Kidney glomerular epithelial cell (primary cell): ENCODE measurements around the gene GATD1.

ENCODE experiments used
- DNase-seq: peaks from one replicate; lab custom pipeline; 2025; lab: John Stamatoyannopoulos, UW

Gene GATD1

DNA sequence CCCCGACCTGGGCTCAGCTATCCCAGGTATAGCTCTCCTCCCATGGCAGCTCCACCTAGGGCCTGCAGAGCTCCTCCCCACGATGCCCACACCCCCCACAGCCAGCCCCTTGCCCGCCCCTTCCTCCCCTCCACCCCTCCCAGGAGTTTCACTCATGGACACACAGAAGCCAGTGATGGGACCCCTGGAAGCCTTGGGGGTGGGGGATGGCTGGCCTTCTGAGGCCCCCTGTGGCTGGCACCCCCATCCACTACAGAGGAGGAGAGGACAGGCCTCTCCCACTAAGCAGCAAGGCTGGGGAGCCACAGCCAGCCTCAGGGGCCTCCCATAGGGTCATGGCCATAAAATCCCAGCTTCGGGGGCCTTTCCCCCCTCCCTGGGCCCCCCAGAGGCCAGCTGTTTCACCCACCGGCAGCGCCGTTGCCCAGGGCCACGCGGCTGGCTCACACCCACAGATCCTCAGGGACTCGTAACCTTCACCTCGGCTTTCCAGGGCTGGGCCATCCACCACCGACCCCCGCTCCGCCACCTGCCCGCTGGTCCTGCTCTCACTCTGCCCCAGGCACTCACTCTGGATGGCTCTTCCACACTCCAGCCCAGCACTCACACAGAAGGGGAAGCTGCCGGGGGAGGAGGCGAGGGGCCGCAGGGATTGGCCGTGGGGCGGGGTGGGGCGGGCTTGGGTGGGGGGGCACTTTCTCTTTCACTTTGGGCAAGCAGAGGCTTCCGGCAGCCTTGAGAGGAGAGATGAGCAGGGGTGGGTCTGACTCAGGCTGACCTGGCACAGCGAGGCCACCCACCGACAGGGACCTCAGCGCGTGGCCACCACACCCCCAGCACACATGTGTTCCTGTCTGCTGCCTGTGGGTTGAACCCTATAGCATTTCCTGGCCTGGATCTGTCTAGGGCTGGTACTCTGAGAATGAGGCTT, 18.6 kb upstream of the GATD1 start:
- peak; percentile 76 for DNase-seq

DNA sequence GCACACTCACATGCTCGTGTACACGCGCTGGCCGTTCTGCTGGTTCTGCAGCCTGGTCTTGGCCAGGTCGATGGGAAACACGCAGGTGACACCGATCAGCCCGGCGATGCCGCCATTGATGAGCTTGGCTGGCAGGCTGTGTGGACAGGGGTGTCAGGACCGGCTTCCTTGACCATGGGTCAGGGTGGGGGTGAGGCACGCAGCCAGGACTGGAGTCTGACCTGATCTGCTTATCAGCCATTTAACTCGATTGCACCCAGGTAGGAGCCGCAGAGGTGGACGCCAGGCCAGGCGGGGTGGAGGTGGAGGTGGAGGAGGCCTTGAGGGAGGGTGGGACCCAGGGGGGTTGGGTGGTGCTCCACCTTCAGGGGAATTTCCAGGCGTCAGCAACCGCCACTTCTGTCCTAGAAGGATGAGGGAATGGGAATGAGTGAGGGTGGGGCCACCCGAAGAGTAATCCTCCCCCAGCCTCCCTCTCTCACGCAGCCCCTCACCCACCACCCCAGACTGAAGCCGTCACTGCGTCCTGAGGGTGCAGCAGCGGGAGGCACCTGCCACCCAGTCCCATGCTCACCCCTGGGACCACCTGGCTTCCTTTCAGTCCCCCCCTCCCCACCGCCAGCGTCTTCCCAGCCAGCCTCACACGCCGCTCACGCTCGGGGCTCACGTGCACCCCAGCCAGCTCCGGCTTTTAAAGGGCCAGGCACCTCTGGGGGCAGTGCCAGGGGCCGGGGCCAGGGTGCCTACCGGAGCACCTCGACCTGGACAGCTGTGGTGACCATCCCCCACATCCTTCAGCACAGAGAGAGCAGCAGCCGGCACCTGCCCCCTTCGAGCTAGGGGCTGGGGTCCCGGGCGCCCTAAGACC, 17.7 kb upstream of the GATD1 start:
- no peak for DNase-seq

DNA sequence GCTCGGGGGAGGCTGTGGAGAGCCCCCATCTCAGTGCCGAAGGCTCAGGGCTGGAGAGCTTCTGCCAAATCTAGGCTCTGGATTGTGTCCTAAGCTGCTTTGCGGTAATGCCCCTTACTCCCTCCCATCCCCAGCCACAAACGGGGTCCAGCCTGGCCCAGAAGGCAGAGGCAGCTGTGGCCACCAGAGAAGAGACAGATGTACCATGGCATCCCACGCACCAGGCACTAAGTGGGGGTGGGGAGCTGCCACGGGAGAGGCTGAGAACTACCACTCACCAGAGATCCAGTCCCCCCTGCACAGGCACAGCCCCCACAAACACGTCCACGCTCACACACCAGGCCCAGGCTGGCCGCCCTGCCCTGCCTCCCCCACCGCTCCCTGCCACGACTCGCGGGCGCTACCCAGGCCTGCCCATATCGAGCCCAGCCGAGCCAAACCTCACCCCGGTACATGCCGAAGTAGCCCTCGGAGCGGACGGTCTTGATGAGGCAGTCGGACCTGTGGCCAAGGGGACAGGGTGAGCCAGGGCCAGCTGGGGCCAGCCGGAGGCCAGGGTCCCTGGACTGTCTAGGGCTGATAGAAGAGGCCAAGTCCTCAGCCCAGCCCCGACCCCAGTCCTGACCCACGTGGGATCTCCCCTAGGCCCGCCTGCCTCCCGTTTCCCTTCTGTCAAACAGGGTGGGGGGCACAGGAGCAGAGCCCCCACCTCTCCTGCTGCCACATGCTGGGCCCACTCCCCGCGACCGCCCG, 16.9 kb upstream of the GATD1 start:
- no peak for DNase-seq

DNA sequence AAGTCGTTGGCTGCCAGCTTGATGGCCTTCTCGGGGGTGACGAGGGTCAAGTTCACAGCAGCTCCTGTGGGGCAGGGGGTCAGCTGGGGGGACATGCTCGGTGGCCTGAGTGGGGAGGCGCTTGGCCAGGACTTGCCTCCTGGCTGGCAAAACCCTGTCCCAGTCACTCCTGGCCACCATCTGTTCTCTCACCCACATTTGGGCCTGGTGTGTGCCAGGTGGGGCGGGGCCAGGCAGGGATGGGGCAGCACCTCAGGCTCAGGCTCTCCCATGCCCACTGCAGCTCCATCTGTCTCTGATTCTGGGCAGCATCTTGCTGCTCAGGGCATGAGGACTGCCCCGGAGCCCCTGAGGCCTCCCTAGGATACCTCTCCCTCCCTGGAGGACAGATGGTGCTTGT, 16.3 kb upstream of the GATD1 start:
- DNase-seq: no peak

DNA sequence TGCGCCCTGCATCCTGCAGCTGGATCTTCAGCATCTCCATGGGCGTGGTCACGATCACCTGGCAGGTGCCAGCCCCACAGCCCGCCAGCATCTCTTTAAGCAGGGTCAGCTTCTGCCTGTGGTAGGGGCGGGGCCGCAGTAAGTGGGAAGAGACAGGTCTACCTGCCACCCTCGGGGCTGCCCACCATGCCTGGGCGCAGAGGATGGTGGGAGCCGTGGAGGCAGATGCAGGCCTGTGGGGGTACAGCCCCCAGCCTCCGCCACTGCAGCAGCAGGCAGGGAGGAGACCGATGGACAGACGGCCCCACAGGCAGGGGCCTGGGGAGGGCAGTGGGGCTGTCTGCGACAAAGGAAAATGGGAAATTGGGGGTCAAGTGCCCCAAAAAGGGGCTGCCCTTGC, 15.6 kb upstream of the GATD1 start:
- no peak for DNase-seq

DNA sequence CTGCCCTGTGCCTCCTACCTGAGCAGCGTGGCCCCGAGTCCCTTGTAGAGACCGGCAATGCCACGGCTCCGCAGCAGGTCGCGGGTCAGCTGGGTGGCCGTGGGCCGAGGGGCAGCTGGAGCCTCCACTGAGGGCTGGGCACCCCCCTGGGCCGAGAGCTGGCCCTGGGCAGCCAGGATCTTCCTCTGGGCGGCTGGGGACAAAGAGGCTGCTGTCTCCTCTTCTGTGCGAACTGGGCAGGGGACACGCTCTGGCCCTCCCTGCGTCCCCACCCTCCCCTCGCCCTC, 15.2 kb upstream of the GATD1 start:
- no peak for DNase-seq

DNA sequence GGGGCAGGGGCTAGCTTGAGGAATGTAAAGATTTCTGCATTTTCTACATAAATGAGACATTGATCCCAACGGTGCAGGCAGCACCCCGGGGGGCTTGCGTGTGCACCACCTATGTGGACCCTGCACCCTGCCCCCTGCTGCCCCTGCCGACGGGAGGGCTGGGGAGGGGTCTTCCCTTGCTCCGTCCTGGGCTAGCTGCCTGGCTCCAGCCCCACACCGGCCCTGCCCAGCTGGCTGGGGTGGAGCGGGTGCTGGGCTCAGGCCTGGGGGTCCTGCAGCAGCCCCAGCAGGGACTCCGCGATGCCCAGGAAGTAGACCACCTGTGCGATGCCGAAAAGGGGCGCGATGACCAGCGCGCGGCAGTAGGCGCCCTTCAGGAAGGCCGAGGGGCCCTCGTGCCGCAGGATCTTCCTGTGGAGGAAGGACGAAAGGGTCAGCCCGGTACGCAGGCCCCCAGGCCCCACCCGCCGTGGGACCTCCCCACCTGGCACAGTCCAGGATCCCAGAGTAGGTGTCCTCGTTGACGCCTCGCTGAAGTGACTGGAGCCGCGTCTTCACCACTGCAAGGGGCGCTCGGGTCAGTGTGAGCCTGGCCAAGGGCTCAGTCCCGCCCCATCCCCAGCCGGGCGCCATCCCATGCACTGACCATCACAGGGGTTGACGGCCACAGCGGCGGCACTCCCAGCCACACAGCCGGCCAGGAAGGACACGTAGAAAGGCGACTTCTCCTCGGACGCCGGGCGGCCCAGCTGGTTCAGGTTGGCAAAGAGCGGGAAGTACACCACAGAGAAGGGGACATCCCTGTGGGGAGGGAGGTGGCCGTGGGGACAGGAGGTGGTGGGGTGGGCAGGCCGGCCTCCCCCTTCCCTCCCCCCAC, 14.6 kb upstream of the GATD1 start:
- no peak for DNase-seq

DNA sequence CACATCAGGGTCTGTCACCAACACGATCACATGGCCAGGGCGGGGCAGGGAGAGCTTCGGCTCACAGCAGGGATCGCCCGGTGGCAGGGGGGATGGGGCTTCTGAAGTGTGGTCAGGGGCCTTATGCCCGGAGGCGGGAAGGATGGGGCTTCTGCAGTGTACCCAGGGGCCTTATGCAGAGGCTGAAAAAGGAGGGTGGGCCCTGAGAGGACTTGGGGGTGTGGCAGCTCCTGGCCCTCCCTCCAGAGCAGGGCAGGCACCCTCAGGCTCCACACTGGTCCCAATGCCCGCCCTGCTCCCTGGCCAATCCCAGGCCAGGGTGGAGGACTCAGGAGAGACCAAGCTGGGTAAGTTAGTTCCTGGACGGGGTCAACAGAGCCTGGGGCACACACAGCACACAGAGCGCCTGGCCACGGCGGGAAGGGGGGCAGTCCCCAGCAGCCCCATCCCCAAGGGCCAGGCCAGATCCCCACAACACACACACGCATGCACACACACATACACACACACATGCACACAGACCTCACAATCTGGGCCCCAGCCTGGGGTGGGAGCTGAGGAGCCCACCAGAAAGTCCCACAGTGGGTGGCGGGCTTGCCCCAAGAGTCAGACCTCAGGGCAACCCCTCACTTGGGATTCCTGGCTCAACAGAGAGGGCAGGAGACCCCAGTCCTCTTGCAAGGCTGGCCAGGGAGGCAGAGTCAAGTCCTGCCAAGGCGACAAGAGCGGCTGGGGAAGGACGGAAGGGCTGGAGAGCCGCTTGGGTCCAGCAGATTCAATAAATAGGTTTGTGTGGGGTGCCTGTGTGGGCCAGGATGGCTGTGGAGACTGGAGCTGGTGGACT, 13.7 kb upstream of the GATD1 start:
- DNase-seq: no peak

DNA sequence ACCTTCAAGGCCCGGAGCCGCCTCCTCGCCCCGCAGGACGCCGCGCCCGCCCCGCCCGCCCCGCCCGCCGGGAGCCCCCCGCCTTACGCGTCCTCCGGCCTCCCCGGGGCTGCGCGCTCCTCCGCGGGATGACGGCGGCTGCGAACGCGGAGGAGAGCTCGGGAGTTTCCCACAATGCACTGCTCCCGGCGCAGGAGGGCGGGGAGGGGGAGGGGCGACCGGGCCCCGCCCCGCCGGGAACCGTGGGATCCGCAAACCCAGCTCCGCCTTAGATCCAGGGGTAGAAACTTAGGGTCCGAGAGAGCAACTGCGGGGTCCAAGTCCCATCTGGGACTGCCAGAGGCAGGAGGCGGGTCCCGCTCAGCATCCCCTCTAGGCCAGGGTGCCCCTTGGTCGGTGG, 12.7 kb upstream of the GATD1 start, which contains the start of gene CEND1:
TSS of gene CEND1 (minus strand) at position 148 of the 400 bp plus-strand sequence. CDS start 1,514 bp downstream, outside the sequence.
- DNase-seq: no peak

DNA sequence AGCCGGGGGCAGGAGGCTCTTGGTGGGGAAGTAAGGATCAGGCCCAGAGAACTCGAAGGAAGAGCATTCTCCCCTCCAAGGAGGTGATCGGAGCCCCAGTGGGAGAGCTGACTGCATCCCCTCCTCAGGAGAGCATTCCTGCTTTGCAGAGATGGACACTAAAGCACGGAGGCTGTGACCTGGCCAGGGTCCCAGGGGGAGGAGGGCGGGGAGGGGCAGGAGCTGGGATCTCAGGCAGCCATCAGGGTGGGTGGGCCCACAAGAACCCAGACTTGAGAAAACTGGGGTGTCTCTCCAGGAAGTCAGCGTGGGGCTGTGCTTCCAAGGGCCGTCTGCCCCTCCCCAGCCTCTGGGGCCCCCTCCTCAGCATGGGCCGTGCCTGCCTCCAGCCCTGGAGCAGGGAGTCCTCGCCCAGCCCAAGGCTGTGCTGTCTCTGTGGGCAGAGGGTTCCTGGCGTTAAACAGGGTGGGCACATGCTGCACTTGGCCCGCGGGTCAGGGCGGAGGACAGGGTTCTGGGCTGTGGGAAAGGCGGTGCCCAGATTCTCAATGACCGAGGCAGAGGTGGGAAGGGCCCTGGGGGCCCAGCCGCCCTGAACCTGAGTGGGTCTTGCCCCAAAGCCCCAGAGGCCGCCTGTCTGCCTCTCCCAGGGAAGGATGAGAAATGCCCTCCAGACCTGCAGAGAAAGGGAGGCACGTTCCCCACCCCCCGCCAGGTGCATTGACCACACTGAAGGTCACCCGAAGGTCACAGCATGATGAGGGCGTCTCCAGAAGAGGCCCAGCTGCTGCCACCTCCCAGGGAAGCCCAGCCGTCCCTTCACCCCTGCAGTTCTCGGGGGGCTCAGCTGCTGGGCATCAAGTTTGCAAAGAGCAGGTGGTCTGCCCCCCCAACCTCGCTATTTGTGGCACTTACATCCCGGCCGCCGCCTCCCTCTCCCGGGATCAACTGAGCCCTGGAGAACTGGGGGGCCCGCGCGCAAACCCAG, 12.0 kb upstream of the GATD1 start:
- no peak for DNase-seq

DNA sequence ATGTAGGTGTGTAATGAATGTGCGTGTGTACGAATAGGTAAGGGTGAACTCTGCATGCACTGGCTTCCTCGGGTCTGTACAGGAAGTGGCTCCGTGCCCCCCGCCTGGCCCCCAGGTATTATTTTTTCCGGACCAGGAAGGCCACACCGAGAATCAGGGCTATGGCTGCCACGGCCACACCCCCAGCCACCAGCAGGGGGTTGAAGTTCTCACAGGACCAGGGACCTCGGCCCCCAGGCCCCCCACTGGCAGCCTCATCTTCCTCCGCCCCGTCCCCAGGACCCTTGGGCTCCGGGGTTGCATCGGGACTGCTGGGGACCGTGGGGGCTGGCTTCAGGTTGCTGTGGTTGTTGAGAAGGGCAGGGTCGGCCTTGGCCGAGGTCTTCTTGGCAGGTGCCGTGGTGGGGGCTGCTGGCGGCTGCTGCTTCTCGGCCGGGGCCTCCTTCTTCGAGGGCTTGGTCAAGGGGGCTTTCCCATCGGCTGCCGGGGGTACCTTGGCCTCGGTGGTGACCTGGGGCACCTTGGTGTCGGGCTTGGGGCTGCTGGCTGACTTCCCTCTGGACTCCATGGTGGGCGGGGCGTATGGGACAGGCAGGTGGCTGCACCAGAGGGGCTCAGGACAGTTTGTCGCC, 10.8 kb upstream of the GATD1 start:
- no peak for DNase-seq

DNA sequence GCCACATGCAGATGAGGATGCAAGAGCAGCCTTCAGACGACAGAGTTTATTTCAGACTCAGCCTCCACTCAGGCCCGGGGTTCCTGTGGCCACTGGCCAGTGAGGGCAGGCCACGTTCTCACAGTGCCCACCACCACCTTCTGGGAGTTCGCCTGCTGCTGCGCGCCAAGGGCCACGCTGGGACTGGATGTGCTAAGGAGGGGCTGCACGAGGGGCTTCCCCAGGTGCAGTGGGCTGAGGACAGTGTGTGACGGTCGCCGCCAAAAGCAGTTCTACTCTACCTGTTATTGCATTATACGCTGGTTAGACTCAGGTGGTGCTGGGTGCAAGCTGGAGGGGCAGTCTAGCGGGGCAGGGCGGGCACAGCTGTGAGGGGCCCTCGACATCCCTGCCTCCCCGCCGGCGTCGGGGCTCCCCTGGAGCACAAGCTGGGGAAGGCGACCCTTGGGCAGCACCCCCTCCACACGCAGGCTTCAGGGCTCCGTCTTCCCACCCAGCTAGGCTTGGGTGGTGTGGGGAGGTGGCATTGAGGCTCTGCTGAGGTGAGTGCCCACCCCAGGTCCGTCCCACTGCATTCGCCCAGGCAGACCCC, 9.9 kb upstream of the GATD1 start:
- no peak for DNase-seq

DNA sequence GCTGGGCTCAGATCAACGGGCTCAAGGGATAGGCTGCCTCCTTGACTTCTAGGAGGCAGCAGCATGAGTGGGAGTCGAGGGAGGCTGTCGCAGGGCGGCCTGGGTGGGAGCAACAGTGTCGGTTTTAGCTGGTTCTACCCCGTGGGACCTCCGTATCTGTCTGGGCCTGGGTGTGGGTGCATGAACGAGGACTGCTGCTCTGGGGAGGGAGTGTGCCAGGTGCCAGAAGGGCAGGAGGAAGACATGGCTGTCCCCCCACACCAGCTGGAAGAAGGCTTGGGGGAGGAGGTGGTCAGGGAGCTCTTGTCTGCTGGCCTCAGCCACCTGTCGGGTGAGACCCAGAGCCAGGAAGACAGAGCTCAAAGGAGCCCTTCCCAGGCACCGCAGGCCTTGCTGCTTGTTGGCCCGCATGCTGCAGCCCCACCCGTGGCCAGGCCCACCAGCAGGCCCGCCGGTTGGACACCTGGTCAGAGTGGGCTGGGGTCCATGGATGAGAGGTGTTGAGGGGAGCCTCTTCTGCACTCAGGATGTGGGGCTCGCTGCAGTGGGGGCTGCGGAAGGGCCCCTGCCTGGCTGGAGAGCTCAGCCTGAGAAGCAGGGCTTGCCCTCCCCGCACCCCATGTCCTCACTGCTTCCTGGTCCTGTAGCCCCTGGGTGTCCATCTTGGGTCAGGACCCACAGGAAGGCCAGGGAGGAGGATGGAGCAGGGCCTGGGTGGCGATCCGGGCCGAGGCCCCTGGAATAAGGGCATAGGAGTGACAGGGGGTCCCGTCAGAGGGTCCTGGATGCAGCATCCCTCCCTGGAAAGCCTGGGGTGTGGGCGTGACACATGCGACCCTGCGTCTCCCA, 9.2 kb upstream of the GATD1 start:
- no peak for DNase-seq

DNA sequence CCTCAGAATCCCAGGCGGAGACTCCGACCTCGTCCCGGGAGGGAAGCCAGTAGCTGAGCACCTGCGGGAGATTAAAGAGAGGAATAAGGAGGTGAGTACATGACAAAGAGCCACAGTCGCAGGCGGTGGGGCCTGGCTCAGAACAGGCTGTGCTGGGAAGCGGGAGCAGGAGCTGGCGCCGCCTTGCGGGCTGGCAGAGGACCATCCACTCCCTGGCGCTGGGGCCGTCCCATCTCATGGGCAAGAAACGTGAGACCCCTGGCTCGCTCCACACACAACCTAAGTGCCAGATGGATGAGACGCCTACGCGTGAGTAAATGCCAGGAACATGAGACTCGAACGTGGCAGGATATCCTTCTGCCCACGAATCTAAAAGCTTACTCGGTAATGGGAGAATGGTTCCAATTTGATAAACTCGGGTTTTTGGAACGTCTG, 6.3 kb upstream of the GATD1 start:
- DNase-seq: peak; percentile 78

DNA sequence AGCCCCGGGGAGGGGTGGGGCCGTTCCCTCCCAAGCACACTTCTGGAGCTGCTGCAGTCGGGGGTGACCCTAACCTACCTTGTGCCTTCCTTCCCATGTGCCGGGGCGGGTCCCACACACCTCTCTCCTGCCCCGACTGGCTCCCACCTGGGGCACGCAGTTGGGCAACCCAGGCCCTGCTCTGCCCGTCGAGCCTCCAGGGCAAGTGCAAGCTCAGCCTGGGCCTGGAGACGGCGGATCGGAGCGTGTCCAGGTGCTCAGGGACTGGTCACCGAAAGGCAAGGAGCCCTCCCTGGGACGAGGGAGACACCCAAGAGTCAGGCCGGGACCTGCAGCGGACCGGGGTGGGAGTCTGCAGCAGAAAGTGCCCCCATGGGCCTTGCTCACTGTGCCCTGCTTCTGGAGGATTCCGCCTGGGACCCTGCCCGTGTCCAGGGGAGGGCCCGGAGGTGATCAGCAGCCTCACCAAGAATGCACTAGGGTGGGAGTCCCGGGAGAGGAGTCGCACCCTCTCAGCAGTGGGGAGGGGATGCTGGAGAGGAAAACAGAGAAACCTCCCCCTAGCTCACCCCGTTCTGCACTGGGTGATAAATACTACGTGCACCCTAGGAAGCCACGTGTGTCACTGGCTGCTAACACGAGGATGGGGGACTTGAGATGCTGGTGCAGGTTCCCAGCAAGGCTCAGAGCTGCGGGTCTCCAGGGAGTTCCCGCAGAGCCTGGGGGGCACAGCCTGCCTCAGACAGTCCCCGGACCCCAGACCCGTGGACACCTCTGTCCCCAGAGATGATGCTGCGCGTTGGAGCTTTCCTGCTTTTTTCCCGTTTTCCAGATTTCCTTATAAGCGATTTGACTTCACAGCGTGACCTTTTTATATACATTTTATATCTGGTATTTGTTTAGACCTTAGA, 5.2 kb upstream of the GATD1 start:
- no peak for DNase-seq

DNA sequence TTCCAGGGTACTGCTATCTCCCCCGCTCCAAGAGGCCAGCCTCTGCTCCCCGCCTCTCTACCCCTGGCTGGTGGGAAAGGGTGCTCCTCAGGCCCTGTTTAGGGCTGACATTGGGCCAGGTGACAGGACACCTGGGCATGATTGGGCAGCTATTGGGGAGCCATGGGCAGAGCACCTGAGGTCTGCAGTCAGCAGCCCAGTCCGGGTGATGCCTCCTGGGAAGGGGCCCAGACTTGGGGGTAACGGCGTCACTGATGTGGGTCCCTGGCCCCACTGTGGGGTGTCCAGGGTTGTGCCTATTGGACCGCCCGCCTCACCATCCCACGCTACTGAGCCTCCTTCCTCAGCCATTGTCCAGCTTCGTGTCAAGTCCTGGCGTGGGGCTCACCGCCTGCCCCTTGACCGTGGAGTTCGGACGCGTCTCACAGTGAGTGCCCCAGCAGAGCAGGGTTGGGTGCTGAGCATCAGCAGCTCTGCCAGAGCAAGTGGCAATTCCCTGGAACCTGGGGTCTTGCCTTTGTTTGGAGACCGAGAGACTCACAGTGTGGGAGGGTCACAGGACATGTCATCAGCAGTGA, 2.8 kb upstream of the GATD1 start:
- DNase-seq: no peak
